K562 (cell line): Measurements from ENCODE around the gene MAPKAPK2. TPM values are rescaled to one million over a fixed set of nuclear protein-coding genes. Genes with fewer than 3 reads are reported as not detected.

Experiments
- CEBPB ChIP-seq: fragments of 450-650 bp; IDR thresholded peaks from 2 replicates; pipeline ENCODE4 v1.6.1; 2016; ENCODE audit warnings: missing genetic modification characterization, missing compliant biosample characterization
- DMBX1 ChIP-seq: fragments of 250-450 bp; sonication (Bioruptor Pico); IDR thresholded peaks from 2 replicates; pipeline ENCODE4 v1.8.0; 2022; ENCODE audit warnings: inconsistent platforms, mild to moderate bottlenecking, moderate library complexity, borderline replicate concordance
- ESRRA ChIP-seq: fragments of 450-650 bp; IDR thresholded peaks from 2 replicates; pipeline ENCODE4 v1.6.1; 2014; ENCODE audit warnings: low read depth, mild to moderate bottlenecking, moderate library complexity, borderline replicate concordance
- GATA2 ChIP-seq: sonication (generic); formaldehyde crosslinking; IDR thresholded peaks from 2 replicates; pipeline ENCODE4 v1.4.0; 2020; ENCODE audit warnings: mild to moderate bottlenecking, missing genetic modification reagents
- JUND ChIP-seq, 2 experiments: IDR thresholded peaks; 2 replicates in 1 of 2; 3 replicates in 1 of 2; pipeline ENCODE4 v1.6.1; 2011; ENCODE audit warnings: borderline replicate concordance in 2 of 2, low read depth in 2 of 2, low read length in 2 of 2, improper control_type of control experiment in 1 of 2, missing biosample characterization in 1 of 2, missing genetic modification characterization in 1 of 2, missing genetic modification reagents in 1 of 2
- MAFG ChIP-seq: fragments of 450-650 bp; conservative IDR thresholded peaks from 2 replicates; pipeline ENCODE4 v1.6.1; 2016; ENCODE audit warnings: missing genetic modification characterization, missing compliant biosample characterization
- MIER1 ChIP-seq: fragments of 450-650 bp; IDR thresholded peaks from 2 replicates; pipeline ENCODE4 v1.6.1; 2016; ENCODE audit warnings: antibody characterized with exemption, mild to moderate bottlenecking, low read depth
- NFE2 ChIP-seq: IDR thresholded peaks from 2 replicates; pipeline ENCODE4 v1.6.1; 2014; ENCODE audit warnings: antibody characterized with exemption, low read depth
- RBM39 ChIP-seq: fragments of 200-400 bp; formaldehyde crosslinking; optimal IDR thresholded peaks from 2 replicates; pipeline ENCODE3; 2018; ENCODE audit warnings: low read depth, low read length
- ZNF311 ChIP-seq: fragments of 250-450 bp; sonication (Bioruptor Pico); IDR thresholded peaks from 2 replicates; pipeline ENCODE4 v1.4.0; 2020; ENCODE audit warnings: mild to moderate bottlenecking, moderate library complexity
- ZNF395 ChIP-seq: fragments of 200-800 bp; sonication (Bioruptor generic); IDR thresholded peaks from 2 replicates; pipeline ENCODE4 v1.6.1; 2017; ENCODE audit warnings: missing genetic modification characterization, missing compliant biosample characterization
- ZNF41 ChIP-seq: fragments of 250-450 bp; sonication (Bioruptor Pico); conservative IDR thresholded peaks from 2 replicates; pipeline ENCODE4 v1.4.0; 2020; ENCODE audit warnings: mild to moderate bottlenecking
- ZNF589 ChIP-seq: fragments of 200-800 bp; sonication (Bioruptor generic); IDR thresholded peaks from 2 replicates; pipeline ENCODE4 v1.6.1; 2016; ENCODE audit warnings: low read depth, missing genetic modification characterization, missing compliant biosample characterization
- polyA plus RNA-seq, 8 experiments: library from polyadenylated mRNA; depleted of rRNA in 4 of 8; stranded (reverse) in 5 of 8; unstranded in 3 of 8; fragments of >200 nt; fragmentation: Nextera tagmentation in 2 of 8; fragmentation: Illumina TruSeq in 1 of 8; extraction: Ambion mirVana in 2 of 8; extraction: Trizol in 1 of 8; gene quantifications; 2 replicates each; pipeline versions ENCODE4 v1.2.1 to v1.2.3, GENCODE V29; 2011 to 2014; ENCODE audit warnings: inconsistent platforms in 1 of 8, missing spikeins in 1 of 8
- total RNA-seq, 7 experiments: library from RNA; depleted of rRNA in 6 of 7; stranded (reverse); fragments of >200 nt in 6 of 7; fragmentation: Illumina TruSeq in 2 of 7; extraction: Trizol in 2 of 7; gene quantifications; 2 replicates each; pipeline versions ENCODE4 v1.2.1 to v1.2.3, GENCODE V29; 2011 to 2021; ENCODE audit warnings: low replicate concordance in 1 of 7
- TF ChIP-seq, protein P1 (sequence below): fragments of 250-450 bp; sonication (Bioruptor Pico); IDR thresholded peaks from 2 replicates; pipeline ENCODE4 v1.4.0; 2020
- TF ChIP-seq, protein P2 (sequence below): sonication (generic); formaldehyde crosslinking; IDR thresholded peaks from 2 replicates; pipeline ENCODE4 v1.8.0; 2022; ENCODE audit warnings: mild to moderate bottlenecking, missing genetic modification reagents

Gene MAPKAPK2
- total and polyA plus RNA-seq, 9 of the 15 experiments (the other 6 are each of a cell fraction or from before 2014, with no cell fraction given), result 0.63 to 94.2 (median 52.1) TPM

GRCh38 chr1:206735553-206736031, 50.9 kb downstream of the MAPKAPK2 start (continued):
- TF ChIP-seq, protein P1, sequence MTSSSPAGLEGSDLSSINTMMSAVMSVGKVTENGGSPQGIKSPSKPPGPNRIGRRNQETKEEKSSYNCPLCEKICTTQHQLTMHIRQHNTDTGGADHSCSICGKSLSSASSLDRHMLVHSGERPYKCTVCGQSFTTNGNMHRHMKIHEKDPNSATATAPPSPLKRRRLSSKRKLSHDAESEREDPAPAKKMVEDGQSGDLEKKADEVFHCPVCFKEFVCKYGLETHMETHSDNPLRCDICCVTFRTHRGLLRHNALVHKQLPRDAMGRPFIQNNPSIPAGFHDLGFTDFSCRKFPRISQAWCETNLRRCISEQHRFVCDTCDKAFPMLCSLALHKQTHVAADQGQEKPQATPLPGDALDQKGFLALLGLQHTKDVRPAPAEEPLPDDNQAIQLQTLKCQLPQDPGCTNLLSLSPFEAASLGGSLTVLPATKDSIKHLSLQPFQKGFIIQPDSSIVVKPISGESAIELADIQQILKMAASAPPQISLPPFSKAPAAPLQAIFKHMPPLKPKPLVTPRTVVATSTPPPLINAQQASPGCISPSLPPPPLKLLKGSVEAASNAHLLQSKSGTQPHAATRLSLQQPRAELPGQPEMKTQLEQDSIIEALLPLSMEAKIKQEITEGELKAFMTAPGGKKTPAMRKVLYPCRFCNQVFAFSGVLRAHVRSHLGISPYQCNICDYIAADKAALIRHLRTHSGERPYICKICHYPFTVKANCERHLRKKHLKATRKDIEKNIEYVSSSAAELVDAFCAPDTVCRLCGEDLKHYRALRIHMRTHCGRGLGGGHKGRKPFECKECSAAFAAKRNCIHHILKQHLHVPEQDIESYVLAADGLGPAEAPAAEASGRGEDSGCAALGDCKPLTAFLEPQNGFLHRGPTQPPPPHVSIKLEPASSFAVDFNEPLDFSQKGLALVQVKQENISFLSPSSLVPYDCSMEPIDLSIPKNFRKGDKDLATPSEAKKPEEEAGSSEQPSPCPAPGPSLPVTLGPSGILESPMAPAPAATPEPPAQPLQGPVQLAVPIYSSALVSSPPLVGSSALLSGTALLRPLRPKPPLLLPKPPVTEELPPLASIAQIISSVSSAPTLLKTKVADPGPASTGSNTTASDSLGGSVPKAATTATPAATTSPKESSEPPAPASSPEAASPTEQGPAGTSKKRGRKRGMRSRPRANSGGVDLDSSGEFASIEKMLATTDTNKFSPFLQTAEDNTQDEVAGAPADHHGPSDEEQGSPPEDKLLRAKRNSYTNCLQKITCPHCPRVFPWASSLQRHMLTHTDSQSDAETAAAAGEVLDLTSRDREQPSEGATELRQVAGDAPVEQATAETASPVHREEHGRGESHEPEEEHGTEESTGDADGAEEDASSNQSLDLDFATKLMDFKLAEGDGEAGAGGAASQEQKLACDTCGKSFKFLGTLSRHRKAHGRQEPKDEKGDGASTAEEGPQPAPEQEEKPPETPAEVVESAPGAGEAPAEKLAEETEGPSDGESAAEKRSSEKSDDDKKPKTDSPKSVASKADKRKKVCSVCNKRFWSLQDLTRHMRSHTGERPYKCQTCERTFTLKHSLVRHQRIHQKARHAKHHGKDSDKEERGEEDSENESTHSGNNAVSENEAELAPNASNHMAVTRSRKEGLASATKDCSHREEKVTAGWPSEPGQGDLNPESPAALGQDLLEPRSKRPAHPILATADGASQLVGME (CRISPR knock-in tag), result peak; percentile 51; the same call in 1 of the 2 replicates
- TF ChIP-seq ZNF41 (CRISPR knock-in tag) (0 out of 2 replicates have a peak, but pooled peaks have one; percentile 50), ZNF395 (peak; percentile 96), CEBPB (tag) (peak; percentile 41; the same call in 1 of the 2 replicates), ZNF311 (CRISPR knock-in tag) (peak; percentile 86; the same call in 1 of the 2 replicates), ESRRA (peak; percentile 98; the same call in 1 of the 2 replicates), NFE2 (peak; percentile 58; the same call in 1 of the 2 replicates), ZNF589 (0 out of 2 replicates have a peak, but pooled peaks have one; percentile 60), MAFG (tag) (peak; percentile 67), GATA2 (CRISPR knock-in tag) (peak; percentile 98), MIER1 (no peak), RBM39 (peak; percentile 40), JUND (IDR thresholded peaks at IDR 0.05; ENCODE audit: borderline replicate concordance, low read depth, low read length) (peak; percentile 70), JUND (tag; IDR thresholded peaks at IDR 0.05; ENCODE audit: borderline replicate concordance, low read depth, low read length) (no peak), DMBX1 (peak; percentile 89)
- TF ChIP-seq, protein P2, sequence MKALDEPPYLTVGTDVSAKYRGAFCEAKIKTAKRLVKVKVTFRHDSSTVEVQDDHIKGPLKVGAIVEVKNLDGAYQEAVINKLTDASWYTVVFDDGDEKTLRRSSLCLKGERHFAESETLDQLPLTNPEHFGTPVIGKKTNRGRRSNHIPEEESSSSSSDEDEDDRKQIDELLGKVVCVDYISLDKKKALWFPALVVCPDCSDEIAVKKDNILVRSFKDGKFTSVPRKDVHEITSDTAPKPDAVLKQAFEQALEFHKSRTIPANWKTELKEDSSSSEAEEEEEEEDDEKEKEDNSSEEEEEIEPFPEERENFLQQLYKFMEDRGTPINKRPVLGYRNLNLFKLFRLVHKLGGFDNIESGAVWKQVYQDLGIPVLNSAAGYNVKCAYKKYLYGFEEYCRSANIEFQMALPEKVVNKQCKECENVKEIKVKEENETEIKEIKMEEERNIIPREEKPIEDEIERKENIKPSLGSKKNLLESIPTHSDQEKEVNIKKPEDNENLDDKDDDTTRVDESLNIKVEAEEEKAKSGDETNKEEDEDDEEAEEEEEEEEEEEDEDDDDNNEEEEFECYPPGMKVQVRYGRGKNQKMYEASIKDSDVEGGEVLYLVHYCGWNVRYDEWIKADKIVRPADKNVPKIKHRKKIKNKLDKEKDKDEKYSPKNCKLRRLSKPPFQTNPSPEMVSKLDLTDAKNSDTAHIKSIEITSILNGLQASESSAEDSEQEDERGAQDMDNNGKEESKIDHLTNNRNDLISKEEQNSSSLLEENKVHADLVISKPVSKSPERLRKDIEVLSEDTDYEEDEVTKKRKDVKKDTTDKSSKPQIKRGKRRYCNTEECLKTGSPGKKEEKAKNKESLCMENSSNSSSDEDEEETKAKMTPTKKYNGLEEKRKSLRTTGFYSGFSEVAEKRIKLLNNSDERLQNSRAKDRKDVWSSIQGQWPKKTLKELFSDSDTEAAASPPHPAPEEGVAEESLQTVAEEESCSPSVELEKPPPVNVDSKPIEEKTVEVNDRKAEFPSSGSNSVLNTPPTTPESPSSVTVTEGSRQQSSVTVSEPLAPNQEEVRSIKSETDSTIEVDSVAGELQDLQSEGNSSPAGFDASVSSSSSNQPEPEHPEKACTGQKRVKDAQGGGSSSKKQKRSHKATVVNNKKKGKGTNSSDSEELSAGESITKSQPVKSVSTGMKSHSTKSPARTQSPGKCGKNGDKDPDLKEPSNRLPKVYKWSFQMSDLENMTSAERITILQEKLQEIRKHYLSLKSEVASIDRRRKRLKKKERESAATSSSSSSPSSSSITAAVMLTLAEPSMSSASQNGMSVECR, result no peak
